ENCODE results near the gene PCAT6.
"Not testable (repeated sequence)": the region's sequence is repeated elsewhere in the genome, so short reads cannot be mapped to it uniquely, and the experiment has no call there.

PCAT6 gene

DNA sequence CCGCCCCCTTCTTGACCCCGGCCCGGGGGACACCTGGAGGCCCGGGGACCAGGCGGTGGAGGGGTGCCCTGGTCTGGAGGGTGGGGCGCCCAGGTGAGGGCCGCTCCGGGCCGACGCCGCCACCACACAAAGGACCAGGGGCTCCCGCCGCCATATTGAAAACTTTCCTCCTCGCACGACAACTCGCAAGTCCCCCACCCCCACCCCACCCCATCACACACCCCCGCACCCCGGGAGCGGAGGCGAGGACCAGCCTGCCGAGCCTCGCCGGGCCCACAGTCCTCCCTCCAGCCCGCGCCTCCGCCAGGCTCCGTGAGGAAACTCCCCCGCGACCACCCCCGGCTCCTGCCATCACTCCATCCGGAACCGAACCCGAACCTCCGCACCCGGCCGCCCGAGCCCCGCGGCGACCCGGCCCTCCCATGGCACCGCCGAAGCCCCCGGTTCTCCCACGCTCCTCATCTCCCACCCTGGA is 3.3 kb upstream of the PCAT6 start:
- peak; percentile 11 for DNase-seq (ENCODE audit: low read depth)

DNA sequence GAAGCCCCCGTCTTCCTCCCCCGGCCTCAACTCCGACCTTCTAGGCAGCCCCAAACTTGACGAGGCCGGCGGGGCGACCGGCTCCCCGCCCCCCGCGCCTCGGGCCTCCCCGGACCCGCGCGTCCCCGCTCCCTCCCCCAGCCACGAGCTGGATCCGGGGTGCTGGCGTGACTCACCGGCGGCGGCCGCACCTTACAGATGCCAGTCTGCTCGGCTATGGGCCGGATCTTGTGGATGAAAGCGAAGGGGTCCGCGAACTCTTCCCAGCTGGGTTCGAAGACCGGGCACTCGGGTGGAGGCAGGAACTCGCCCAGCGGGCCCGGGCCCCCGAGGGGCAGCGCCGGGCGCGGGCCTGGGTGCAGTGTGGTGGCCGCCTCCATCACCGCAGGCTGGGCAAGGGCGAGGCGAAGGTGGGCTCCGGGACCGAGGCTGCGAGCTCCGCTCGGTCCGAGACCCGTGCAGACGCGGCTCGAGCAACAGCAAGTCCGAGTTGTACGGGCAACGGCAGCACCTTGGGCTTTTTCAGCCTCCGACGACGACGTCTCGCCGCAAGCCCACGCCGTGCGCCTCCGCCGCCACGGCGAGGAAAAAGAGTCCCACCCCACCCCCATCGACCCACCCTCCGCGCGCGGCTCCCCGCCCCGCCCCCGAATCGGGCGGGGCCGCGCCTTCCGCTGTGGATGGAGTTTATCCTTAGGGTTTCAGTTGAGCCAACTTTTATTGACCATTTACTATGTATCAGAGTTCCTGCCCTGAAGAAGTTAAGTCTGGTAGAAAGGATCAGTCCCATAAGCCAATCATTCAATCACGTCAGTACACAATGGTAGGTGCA is 2.6 kb upstream of the PCAT6 start, which contains the start of gene KDM5B:
Gene KDM5B (minus strand): TSS at position 496 of the 832 bp plus-strand sequence. CDS start 116 bp downstream, at position 380.
- peak; percentile 54 for DNase-seq (ENCODE audit: low read depth)

DNA sequence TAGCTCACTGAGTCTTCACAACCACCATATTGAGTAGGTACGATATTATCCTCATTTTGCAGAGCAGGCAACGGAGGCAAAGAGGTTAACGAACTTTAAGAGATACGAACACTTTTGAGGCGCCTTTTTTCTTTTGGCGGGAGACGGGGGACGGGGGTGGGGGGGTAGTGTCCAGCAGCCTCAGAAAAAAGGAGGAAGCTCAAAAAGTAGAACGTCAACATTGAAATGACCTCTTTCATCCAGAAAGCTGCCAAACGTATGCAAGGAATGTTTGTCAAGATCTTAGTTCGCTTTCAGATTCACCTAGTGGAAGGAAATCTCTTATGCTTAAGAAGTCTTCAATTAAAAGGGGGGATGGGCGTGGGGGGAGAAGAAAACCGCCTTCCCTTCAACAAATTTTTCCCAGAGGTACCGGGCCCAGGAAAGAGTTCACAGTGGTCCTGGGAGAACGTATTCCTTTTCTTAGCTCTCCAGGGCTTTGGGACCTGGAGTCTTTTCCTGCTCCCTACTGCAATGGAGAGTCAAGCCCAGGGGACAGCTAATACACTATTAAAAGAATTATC is 1.1 kb upstream of the PCAT6 start:
- no peak for DNase-seq (ENCODE audit: low read depth)

DNA sequence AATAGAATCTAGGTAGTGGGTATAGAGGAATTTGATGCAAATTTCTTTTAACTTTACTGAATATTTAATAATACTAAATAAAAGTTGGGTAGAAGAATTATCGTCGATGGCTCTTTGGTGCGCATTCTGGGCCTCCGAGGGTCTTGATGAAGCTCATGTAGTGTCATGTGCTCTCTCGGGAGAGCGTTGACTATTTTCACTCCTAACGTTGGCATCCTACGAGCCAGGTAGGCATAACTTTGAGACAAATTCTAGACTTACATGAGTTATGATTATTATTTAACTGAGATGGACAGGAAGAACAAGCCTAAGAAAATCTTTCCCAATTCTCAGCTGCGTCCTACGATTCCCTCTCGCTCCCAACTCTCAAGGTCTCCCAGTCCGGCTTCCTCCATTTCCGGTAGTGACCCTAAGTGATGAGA is 550 bp upstream of the PCAT6 start:
- DNase-seq (ENCODE audit: low read depth), result no peak

DNA sequence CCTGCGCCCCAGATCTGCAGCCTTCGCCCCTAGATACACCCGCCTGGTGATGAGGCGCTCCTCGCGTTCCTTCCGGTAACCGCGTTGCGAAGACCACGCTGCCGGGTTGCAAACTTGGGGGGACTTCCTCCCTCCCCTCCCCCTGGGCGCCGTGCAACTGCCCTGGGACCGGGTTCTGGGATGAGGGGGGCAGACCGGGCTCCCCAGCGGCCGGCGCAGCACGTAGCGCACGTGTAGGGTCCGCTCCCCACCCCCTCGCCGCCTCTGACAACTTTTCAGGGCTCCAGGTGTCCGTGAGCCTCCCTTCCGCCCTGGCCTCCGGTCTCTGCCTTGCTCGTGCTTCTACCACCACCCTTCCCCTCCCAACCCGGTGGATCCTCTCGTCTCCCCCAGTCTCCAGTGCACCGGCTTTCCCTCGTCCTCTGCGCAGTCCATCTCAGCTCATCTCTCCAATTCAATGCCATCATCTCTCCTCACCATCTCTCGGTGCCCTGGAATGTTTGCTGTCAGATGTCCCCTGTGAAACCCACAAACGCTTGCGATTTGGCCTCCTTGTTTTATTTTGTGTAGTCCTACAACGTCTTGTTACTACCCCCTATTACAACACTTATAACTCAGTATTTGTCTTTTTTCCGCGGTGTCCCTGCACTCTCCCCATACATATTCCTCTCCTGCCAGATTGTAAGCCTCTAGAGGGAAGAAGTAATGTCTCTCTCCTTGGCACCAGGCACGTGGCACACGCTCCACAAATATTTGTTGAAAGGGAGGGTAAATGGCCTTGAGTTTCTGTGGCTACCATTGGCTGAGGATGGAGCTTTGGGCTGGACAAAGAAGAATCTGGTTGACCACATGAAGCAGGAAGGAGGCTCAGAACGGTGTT is 782 bp downstream of the PCAT6 start:
- DNase-seq (ENCODE audit: low read depth), result no peak

DNA sequence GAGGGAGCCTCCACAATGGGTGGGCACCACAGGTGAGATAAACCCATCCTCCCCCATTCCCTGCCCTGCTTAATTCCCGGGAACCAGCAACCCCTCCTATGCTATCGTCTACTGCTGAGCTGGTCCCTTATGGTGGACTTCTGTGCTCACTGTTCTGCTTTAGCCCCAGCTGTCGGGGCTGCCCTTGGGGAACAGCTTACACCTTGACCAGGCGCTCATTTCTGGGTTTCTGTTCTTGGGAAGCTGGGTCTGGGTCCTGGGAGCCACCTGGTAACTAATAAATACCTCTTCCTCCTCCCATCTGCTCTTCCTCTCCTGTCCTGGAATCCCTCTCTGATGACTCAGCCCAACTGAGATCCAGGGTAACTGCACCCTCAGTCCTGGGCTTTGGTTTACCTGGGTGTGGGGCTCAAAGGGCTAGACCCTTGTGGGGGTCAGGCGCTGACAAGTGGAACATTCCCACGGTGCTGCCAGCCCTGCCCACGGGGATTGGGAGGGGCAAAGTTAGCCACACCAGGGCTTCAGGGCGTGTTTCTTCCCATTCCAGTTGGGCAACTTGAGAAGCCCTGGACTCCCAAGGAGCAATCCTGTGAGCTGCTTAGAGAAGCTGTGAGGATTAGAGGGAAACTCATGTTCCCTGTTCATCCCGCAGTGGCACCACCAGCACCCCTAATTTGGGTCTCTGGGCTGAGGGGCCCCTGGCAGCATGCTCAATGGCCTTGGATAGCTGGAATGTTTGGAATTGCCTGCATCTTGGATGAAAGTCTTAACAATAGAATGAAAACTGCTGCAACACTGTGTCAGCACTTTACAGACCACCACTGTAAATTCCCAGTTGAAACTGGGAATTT is 1.6 kb downstream of the PCAT6 start:
- no peak for DNase-seq (ENCODE audit: low read depth)

DNA sequence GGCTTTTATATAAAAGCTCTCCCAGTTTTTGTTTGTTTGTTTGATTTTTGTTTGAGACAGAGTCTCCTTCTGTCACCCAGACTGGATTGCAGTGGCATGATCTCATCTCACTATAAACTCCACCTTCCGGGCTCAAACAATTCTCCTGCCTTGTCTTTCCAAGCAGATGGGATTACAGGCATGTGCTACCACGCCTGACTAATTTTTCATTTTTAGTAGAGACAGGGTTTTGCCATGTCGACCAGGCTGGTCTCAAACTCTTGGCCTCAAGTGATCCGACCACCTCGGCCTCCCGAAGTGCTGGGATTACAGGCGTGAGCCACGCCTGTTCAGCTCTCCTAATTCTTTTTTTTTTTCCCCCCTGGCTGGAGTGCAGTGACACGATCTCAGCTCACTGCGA is 4.4 kb downstream of the PCAT6 start:
- DNase-seq (ENCODE audit: low read depth), result no peak

DNA sequence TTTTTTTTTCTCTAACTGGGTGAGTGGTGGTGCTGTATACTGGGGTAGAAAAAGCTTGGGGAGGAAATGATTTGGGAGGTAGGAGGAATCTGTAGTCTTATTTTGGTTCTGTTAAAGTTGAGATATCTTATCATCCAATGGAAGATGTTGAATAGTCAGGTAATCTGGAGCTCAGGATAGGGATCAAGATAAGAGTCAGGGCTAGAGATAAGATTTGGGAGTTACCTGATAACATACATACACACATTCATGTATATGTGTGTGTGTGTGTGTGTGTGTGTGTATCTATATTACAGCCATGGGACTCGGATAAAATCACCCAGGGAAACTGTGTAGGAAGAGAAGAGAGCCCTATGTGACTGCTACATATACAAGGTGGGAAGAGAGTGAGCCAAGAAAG is 8.1 kb downstream of the PCAT6 start:
- no peak for DNase-seq (ENCODE audit: low read depth)

DNA sequence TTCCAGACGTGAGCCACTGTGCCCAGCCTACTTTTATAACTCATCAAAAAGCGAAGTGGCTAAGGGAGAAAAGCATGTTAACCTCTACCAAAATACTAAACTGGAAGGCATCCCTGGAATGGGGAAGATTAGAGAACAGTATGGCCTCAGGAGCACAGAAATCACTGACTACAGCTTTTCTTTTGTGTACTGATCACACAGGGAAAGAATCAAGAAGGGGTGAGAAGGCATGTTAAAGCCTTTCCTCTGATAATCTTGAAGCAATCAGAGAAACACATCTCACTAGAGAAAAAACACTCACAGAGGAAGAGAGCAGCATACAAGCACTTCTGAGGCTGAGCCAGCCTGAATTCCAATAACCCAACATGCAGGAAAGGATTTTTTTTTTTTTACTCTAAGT is 10.7 kb downstream of the PCAT6 start:
- no peak for DNase-seq (ENCODE audit: low read depth)

DNA sequence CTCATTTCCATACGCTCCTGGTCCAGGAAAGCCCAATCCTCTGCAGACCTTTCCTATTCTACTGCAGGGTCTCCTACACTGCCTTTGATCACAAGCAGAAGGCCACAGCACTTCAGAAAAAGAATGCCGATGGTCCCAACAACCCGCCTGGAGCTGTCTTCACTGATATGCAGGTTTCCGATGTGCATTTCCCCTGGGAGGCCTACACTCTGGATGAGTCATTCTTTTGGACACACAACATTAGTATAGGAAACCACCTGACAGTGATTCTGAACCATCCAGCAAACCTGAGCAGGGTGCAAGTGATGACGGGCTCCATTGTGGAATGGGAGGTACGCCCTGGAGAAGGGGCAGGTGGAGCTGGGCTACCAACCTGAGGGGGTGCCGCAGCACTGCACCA is 15.0 kb downstream of the PCAT6 start:
- no peak for DNase-seq (ENCODE audit: low read depth)

DNA sequence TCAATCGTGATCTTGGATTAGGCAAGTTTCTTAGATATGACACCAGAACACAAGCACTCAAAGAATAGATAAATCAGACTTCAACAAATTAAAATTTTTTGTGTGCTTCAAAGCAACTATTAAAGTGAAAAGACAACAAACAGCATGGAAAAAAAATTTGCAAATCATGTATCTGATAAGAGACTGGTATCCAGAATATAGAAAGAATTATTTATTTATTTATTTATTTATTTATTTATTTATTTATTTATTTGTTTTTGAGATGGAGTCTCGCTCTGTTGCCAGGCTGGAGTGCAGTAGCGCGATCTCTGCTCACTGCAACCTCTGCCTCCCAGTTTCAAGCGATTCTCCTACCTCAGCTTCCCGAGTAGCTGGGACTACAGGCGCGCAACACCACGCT is 18.5 kb downstream of the PCAT6 start:
- not testable (repeated sequence) for DNase-seq (ENCODE audit: low read depth)

DNA sequence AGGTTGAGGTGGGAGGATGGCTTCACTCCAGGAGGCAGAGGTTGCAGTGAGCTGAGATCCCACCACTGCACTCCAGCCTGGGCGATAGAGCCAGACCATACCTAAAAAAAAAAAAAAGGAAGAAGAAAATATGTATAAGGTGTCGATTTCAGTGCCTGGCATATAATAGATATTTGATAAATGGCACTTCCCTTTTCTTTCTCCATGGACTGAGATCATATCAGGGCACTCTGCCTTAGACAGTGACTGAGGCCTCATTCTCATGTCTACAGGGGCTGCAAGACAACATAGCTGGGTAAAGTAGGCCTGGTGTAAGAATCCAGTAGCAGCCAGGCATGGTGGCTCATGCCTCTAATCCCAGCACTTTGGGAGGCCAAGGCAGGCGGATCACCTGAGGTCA is 21.2 kb downstream of the PCAT6 start:
- no peak for DNase-seq (ENCODE audit: low read depth)

DNA sequence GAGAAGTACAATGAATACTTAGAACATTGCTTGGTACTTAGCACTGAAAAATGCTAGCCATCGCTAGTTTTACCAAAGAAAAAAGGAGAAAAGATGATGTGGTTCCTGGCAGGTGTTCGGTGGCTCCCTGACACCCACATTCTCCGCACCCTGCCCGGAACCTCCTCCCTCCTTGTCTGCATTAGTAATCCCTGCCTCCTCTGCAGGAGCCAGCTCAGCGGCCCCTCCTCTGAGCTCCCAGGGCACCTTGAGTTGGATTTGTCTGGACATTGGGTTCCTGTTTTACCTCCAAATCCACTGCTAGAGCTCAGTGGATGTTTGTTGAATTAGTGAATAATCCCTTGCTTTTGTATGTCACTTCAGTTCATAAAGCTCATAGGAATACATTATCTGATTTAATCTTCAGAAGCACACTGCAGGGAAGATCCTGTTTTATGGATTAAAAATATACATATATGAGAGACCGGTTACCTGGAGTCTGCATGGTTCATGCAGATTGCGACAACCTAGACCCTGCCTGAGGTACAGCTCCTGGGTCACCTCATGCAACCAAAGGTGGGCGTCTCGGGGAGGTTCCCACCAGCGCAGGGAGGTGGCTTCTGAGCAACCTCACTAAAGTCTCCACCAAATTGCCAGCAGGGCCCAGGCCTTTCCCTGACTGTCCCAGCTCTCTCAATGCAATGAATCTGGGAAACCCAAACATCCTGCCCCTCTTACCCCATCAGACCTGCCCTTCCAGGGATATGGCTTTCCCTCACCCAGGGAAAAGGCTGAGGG is 24.2 kb downstream of the PCAT6 start:
- no peak for DNase-seq (ENCODE audit: low read depth)

DNA sequence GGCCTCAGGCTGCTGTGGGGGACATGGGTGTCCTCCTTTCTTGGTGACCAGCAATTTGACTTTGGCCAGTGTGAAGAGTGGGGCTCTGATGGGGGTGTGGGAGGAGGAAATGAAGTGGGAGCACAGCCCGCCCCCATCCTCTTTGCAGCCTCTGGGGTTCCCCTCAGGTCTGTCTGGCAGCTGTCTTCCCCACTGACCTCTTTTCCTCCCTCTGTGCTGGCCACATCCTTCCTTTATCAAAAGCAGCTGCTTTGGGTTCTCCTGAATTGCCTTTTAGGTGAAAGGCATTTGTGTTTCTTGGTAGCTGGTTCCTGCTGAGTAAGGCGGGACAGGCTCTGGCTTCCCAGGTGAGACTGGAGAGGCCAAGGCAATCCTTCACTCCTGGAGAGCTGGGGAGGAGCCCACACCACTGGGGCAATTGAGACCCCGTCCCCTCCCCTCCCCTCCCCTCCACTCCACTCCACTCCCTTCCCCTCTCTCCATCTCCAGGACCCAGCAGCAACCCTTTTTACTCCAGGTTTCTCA is 24.9 kb downstream of the PCAT6 start:
- DNase-seq (ENCODE audit: low read depth), result no peak

DNA sequence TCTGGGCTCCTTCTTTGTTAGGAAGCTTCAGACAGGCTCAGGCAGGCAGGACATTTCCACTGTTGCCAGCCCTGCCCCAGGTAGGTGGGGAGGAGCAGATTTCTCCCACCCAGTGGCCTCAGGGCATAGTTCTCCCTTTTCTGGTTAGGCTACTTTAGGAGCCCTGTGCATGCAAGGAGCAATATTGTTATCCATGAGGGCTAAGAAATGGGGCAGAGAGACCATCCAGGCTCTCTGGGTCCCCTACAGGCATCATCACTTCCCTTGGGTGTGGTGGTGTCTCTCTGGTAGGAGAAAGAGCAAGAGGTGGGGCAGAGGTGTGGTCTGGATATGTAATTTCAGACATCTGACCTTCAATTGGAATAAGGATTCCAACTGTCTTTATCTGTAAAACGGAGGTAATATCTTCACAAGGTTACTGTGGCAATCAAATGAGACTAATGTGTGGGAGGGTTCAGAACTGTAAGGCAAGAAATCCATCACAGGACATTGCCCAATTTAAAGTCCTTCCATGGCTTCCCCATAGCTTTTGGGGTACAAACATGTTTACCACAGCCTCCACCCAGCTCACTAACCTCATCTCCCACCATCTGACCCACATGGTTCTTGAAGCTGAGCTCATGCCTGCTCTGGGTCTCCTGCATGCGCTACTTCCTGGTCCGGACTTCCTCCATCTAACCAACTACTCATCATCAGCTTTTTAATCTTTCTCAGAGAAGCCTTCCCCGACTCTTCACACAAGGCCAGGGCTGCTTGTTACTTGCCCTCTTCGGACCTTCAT is 26.1 kb downstream of the PCAT6 start:
- no peak for DNase-seq (ENCODE audit: low read depth)

DNA sequence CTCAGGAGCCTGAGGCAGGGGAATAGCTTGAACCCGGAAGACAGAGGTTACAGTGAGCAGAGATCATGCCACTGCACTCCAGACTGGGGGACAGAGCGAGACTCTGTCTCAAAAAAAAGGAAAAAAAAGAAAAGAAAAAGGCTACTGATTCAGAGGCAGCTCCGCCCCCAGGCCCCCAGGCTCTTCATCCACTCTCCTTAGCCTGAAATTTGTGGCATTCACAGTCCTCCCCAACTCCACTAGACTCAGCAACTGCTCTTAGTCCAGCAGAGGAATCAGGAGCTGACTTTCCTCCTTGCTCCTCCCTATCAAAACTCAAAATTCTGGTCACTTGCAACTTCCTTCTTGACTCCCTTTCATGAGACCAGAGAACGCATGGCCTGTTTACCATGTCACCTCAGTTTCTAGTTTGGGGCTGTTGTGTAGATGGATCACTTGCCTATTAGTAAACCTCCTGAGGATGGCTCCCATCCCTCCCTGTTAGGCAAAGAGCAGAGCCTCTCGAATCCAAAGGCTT is 27.1 kb downstream of the PCAT6 start:
- DNase-seq (ENCODE audit: low read depth), result no peak

DNA sequence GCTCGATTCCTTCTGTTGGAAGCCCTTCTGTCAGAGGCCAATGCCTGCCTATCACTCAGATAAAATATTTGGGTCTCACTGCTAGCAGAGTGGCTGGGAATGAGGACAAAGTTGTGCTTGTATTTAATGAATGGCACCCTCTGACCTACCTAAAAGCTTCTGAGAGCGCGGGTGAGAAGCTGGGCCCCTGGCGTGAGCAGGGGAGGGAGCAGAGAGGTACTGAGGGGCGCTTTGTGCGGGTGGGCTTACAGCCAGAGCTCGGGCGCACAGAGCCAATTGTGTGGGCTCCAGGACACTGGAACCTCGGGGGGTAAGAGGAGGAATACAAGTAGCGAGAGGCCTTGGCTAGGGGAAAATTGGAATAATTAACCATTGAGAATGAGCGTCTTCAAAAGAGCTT is 32.3 kb downstream of the PCAT6 start:
- DNase-seq (ENCODE audit: low read depth), result no peak

DNA sequence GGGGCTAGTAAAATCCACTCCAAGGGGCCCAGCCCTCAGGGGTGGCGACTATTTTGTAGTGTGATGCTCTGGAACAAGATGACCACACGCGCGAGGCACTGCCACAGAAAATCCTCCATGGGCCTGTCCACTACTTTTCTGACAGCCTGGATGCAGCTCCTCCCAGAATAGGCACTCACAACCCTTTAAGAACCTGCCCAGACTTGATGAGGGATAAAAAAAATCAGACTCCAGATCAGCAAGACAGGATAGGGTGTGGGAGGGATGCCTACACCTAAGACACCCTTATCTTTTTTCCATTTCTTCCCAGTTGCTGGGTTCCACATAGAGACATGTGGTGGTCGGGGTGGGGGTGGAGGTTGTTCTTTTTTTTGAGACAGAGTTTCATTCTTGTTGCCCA is 33.5 kb downstream of the PCAT6 start:
- no peak for DNase-seq (ENCODE audit: low read depth)

DNA sequence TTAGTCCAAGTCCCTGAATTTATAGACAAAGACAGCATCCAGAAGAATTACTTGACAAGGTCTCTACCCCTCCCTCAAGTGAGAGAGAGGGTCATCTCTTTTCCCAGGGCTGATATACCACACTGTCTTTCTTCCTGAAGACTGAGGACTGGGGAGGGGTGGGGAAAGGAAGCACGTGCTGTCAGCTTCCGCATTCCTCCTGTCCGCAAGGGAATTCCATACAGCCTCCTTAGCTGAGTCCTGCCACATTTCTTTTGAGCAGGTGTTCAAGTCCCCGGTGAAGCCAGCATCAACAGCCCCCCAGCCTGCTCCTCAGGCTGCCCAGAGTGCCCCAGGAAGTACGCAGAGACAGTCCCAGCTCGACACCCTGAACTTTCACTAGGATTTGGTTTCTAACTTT is 34.2 kb downstream of the PCAT6 start:
- no peak for DNase-seq (ENCODE audit: low read depth)

DNA sequence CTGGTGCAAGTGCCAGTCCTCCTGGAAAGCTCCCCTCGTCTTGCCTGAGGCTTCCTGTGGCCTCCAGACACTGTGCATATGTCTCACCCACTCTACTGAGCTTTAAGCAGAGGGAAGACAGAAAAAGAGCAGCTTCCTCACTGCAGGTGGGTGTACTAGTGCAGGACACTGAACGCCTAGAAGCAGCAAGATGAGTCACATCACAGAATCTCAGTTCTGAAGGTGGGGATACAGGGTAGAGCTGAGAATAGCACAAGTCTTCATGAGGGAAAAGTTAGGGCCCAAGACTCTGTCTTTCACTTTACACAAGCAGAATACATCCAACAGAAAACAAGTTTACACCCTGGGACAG is 37.4 kb downstream of the PCAT6 start:
- no peak for DNase-seq (ENCODE audit: low read depth)
